Measurements from ENCODE around the gene TAS2R19.
"Not testable (repeated sequence)": the region's sequence is repeated elsewhere in the genome, so short reads cannot be mapped to it uniquely, and the experiment has no call there.

TAS2R19 gene

GRCh38 chr12:11022520-11022919, at the start of gene TAS2R19:
Gene TAS2R19, minus strand, starts transcription at chr12:11022620. Its CDS starts 49 bp downstream, at chr12:11022571.
- no peak for DNase-seq

GRCh38 chr12:11071414-11071813, 49.0 kb upstream of the TAS2R19 start:
- no peak for DNase-seq

GRCh38 chr12:11070999-11071398, 48.6 kb upstream of the TAS2R19 start:
- no peak for DNase-seq

- DNase-seq = no peak
Measured at GRCh38 chr12:11069854-11070365, 47.5 kb upstream of the TAS2R19 start.

- no peak for DNase-seq
Measured at GRCh38 chr12:11067514-11067913, 45.1 kb upstream of the TAS2R19 start.

GRCh38 chr12:11062194-11062593, 39.8 kb upstream of the TAS2R19 start, which contains the start of gene TAS2R46:
Gene TAS2R46, minus strand, starts transcription at chr12:11062294. Its CDS starts 0 bp downstream, at chr12:11062294.
- not testable (repeated sequence) for DNase-seq

GRCh38 chr12:11059784-11060183, 37.4 kb upstream of the TAS2R19 start:
- DNase-seq = no peak

- no peak for DNase-seq
Measured at GRCh38 chr12:11059041-11059440, 36.6 kb upstream of the TAS2R19 start.

GRCh38 chr12:11055306-11055705, 32.9 kb upstream of the TAS2R19 start:
- DNase-seq = no peak

- not testable (repeated sequence) for DNase-seq
Measured at GRCh38 chr12:11049806-11050531, 27.5 kb upstream of the TAS2R19 start.

- not testable (repeated sequence) for DNase-seq
Measured at GRCh38 chr12:11041366-11041765, 18.9 kb upstream of the TAS2R19 start.

GRCh38 chr12:11040162-11040561, 17.7 kb upstream of the TAS2R19 start:
- no peak for DNase-seq

- no peak for DNase-seq
Measured at GRCh38 chr12:11039171-11039570, 16.8 kb upstream of the TAS2R19 start.

GRCh38 chr12:11033959-11034358, 11.5 kb upstream of the TAS2R19 start:
- DNase-seq = not testable (repeated sequence)

- no peak for DNase-seq
Measured at GRCh38 chr12:11031307-11031706, 8.9 kb upstream of the TAS2R19 start, which contains the start of gene TAS2R31. Gene TAS2R31, minus strand, starts transcription at chr12:11031407. Its CDS starts 72 bp downstream, at chr12:11031335.

- DNase-seq = no peak
Measured at GRCh38 chr12:11026118-11026517, 3.7 kb upstream of the TAS2R19 start.

GRCh38 chr12:11023387-11023786, 967 bp upstream of the TAS2R19 start:
- DNase-seq = no peak

GRCh38 chr12:11016937-11017336, 5.5 kb downstream of the TAS2R19 start:
- no peak for DNase-seq

GRCh38 chr12:11015775-11016430, 6.5 kb downstream of the TAS2R19 start:
- no peak for DNase-seq

- no peak for DNase-seq
Measured at GRCh38 chr12:11014234-11014633, 8.2 kb downstream of the TAS2R19 start.

GRCh38 chr12:11007608-11008007, 14.8 kb downstream of the TAS2R19 start:
- DNase-seq = no peak

- no peak for DNase-seq
Measured at GRCh38 chr12:10998204-10998603, 24.2 kb downstream of the TAS2R19 start, which contains the start of gene TAS2R20. Gene TAS2R20, minus strand, starts transcription at chr12:10998304. Its CDS starts 429 bp downstream, at chr12:10997875.

GRCh38 chr12:10994307-10994706, 28.1 kb downstream of the TAS2R19 start:
- DNase-seq = no peak

- DNase-seq = no peak
Measured at GRCh38 chr12:10989107-10989506, 33.3 kb downstream of the TAS2R19 start.

Data from activated CD4-positive, alpha-beta T cell treated with anti-CD3 and anti-CD28 coated beads, Interleukin-2, amount 50 U/mL, for 4 hours (primary cell).